GM19463 (cell line): ENCODE data around the gene IRAK1.

Experiments used
- ATAC-seq: cut with Tn5 transposase; IDR thresholded peaks from one replicate; pipeline ENCODE4 v1.9.1; 2021; ENCODE audit warnings: mild to moderate bottlenecking, moderate library complexity; ENCODE audit not compliant: unreplicated experiment

IRAK1 gene

DNA sequence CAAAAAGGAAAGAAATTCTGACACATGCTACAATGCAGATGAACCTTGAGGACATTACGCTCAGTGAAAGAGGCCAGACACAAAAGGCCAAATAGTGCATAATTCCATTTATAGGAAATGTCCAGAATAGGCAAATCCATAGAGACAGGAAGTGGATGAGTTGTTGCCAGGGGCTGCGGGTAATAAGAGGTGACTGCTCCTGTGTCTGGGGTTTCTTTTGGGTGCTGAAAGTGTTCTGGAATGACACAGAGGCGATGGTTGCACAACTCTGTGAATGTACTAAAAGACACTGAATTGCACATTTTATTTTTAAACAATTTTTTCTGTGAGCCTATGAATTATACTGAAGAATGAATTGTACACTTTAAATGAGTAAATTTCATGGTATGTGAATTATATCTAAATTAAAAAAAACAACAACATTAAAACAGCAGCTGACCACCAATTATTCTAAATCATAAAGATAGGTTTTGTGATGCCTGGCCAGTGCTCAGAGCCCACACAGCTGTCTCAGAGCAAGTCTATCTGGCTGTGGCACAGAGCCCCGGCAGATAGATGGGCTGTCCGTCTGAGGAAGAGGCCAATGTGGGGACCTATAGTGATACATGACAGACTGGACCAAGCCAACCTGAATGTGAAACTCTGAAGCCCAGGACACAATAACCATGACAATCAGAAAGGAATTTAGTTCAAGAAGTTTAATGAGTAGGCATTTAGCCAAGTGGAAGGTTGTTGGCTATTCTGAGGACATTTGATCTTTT, 23.5 kb upstream of the IRAK1 start:
- ATAC-seq = no peak

DNA sequence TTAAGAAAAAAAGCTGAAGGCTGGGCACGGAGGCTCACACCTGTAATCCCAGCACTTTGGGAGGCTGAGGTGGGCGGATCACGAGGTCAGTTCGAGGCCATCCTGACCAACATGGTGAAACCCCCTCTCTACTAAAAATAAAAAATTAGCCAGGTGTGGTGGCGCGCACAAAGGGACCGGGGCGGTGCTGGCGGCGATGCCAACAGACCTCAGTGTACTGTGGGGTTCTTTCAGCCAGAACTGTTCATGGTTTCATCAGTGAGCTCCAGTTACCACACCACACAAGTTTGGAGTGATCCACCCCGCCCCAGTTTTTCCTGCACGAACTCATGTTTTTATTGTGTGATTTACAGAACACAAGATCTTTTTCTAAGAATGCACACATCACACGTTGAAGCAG, 21.2 kb upstream of the IRAK1 start:
- no peak for ATAC-seq

DNA sequence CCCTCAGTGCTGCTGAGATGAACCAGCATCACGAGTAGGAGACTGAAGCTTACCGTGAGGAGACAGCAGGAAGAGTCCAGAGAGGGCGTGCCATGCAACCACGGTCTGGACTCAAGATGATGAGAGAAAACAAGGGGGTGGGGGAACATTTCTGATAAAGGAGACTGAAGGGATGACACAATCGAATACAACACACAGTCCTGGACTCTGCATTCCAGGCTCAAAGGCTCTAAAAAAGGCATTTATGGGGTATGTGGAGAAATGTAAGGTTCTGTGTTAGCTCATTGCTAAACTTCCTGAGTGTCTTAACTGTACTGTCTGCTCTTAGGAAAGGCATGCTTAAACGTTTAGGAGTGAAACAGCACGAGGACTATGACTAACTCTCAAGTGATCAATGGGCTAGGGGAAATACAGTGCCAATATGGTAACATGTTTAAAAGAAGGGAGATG, 20.6 kb upstream of the IRAK1 start:
- no peak for ATAC-seq

DNA sequence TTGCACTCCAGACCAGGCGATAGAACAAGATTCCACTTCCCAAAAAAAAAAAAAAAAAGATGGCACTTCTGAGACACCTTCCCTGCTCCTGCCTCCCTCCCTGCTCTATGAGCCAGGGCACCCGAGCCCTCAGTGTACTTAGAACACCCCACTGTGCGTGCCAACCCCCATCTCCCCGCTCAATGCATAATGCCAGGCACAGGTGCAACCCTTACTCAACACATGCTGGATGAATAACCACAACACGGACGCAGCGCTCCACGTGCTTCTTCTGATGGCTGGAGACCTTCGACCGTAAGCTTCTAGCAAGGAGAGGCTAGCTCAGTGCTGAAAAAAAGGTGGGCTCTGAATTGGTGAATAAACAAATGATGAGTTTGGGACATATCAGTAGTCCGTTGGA, 19.9 kb upstream of the IRAK1 start:
- no peak for ATAC-seq

DNA sequence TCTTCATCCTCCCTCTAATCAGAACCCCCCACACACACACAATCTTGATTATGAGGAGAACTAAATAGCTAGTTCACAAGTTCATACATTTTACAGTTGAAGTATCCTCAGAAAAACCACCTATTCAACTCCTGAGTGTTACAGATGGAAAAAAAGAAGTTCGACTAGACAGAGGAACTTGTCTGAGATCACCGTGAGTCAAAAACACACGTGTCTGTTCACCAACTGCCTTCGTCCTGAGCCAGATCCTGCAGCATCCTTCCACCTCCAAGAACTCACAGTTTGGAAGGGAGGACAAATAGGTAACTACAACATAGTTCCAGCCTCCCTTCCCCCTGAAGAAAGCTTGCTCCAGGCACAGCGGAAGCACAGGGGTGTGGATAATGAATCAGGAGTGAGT, 19.0 kb upstream of the IRAK1 start:
- ATAC-seq = no peak

DNA sequence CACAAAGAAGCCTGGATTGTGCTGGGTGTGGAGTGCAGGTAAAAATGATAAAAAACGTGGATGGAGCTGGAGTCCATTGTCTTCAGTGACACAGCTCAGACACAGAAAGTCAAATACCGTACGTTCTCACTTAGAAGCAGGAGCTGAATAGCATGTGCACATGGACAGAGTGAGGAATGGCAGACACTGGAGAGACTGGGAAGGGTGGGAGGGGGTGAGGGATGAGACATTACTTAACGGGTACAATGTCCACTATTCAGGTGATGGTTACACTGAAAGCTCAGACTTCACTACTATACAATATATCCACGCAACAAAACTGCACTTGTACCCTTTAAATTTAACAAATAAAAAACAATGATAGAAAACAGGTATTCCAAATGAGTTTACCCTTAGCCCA, 18.1 kb upstream of the IRAK1 start:
- no peak for ATAC-seq

DNA sequence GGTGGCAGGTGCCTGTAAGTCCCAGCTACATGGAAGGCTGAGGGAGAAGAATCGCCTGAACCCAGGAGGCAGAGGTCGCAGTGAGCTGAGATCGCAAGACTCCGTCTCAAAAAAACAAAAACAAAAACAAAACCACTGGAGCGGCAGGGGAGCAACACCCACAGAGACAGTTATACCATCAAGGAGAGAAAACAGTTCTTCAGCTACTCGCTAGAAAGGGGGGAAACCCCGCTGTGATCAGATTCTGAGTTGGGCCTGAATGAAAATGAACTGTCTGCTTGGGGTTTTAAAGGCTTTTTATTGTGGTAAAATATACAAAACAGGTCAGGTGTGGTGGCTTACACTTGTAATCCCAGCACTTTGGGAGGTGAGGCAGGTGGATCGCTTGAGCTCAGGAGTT, 16.8 kb upstream of the IRAK1 start:
- no peak for ATAC-seq

DNA sequence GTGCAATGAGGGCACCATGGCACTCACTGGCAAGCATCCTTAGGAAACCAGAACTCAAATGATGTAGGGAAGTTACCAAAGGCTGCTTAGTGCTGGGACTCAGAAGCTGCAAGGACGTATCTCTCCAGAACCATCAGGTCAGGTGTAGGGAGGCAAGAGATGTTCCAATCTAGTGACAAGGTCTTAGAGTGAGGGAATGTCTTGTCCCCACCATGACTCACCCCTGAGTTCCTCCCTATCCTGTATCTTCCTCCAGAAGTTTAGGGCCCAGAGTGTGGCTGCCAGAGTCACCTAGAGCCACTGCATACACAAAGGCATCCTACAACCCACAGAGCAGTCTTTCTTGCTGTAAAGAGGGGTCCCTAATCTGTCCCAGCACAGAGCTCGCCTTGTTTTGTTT, 14.1 kb upstream of the IRAK1 start:
- no peak for ATAC-seq

DNA sequence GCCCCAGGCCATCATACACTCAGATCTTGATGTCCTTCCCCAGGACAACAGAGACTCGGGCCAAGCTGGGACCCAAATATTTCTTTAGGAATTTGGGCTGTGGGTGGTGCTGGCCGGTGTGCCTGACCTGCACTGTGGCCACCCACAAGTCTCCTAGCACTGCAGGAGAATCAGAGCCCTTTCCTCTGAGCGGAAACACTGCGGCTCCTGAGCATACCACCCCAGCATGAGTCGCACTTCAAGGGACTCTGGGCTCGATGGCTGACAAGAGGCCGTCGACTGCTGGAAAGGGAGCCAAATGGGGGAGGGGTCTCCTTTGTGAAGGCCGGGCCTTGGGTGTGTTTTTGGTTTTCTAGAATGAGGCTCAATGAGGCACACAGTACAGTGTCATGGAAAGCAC, 13.0 kb upstream of the IRAK1 start:
- ATAC-seq = no peak

DNA sequence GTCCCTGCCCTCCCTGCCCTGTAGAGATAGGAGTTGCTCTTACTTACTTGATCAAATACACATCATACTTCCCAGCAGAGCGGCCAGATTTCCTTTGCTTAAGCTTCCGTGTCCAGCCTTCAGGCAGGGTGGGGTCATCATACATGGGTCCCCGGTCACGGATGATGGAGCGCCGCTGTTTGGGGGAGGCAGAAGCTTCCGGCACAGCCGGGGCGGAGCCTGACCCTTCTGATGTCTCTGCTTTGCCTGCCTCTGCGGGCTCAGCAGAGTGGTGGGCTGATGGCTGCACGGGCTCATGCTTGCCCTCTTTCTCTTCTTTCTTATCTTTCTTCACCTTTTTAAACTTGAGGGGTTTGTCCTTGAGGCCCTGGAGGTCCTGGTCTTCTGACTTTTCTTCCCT, 12.5 kb upstream of the IRAK1 start:
- no peak for ATAC-seq

DNA sequence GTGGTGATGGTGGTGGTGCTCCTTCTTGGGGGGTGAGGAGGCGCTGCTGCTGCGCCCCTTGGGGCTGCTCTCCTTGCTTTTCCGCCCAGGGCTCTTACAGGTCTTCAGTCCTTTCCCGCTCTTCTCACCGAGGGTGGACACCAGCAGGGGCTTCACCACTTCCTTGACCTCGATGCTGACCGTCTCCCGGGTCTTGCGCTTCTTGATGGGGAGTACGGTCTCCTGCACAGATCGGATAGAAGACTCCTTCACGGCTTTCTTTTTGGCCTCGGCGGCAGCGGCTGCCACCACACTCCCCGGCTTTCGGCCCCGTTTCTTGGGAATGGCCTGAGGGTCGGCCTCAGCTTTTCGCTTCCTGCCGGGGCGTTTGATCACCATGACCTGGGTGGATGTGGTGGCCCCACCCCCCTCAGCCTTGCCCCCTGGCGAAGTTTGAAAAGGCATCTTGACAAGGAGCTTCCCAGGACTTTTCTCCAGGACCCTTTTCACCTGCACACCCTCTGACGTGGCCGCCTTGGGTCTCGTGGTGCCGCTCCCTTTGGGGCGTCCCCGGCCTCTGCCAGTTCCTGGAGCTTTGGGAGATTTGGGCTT, 11.1 kb upstream of the IRAK1 start:
- no peak for ATAC-seq

DNA sequence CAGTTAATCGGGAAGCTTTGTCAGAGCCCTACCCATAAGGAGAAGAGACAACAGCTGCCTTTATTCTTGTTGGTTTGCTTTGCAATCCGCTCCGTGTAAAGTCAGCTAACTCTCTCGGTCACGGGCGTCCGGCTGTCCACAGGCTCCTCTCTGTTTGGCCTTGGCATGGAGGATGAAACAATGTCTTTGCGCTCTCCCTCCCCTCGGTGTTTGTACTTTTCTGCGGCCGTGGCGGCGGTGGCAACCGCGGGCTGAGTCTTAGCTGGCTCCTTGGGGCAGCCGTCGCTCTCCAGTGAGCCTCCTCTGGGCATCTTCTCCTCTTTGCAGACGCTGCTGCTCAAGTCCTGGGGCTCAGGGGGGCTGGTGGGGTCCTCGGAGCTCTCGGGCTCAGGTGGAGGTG, 10.6 kb upstream of the IRAK1 start:
- no peak for ATAC-seq

DNA sequence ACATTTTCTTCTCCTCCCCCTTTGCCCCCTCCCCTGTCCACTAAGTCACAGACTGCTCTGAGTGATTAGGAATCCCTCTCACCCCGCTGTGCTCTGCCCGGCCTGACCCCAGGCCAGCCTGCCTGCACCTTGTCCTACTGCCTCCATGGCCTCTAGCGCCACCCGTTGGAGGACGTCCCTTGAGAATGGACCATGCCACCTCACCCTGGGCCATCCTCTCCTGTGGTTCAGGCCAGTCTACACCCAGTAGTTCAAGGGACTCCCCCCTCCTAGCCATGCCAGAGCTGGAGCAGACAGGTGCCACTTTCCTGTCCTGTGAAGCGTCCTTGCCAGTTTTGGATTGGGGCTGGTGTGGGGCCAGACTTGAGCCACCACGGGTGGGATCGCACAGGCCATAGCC, 9.7 kb upstream of the IRAK1 start:
- no peak for ATAC-seq

DNA sequence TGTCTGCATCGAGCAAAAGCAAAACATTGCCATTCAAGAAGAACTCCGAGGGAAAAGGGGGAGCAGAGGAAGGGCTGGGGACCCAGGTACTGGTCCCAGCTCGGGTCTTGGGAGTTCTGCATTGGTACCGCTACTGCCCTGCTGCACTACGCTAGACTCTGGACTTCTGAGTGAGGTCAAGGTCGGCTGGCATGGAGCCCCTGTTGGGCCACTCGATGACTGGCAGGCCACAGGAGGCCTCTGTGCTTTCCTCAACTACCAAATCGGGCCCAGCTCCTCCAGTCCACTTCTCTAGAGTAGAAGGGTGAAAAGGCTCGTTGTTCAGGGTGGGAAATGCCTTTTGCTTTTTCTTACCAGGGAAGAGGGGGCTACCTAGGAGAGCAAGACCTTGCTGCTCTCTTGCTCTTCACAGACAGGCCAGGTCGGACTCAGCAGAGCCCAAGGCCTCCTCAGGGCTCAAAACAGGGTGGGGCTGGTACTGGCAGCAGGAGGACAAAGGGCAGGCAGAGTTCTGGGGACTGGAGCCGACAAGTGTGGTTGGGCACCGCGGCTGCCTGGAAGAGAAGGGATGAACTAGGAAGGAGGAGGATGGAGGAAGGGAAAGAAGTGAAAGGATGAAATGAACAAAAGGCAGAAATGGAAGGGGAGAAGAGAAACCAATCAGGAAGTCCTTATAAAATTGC, 8.9 kb upstream of the IRAK1 start:
- no peak for ATAC-seq

DNA sequence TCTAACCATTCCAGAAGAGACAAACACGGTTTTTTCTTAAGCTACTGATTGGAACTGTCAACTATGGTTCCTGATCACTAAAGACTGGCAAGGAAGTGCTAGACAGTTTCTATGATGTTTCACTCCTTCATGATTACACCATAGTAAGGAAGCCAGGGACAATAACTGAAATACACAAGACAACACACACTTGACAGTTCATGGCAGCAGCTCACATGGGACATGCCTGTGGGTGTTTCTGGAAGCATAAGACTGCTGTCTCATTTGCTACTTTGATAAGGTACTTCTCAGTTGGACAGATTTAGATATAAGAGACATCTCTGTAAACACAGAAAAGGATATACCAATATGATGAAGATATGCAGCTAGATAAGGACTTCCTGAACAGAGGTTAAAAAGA, 8.3 kb upstream of the IRAK1 start:
- no peak for ATAC-seq

DNA sequence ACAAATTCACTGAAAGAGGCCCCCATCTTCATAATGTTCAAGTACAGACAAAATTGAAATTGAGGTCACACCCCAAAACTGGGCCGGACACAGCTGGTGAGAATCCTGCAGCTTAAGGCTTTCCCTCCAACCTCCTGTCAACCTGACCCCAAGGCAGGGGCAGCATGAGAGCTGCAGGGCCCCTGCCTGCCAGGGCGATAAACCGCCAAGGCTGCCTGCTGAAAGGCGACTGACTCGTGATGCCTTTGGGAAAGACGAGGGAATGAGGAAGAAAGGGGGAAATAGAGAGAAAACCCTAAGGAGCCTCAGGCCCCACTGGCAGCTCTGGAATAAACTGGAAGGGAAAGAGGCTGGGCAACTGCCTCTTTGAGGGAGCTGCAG, 7.3 kb upstream of the IRAK1 start:
- ATAC-seq = no peak

DNA sequence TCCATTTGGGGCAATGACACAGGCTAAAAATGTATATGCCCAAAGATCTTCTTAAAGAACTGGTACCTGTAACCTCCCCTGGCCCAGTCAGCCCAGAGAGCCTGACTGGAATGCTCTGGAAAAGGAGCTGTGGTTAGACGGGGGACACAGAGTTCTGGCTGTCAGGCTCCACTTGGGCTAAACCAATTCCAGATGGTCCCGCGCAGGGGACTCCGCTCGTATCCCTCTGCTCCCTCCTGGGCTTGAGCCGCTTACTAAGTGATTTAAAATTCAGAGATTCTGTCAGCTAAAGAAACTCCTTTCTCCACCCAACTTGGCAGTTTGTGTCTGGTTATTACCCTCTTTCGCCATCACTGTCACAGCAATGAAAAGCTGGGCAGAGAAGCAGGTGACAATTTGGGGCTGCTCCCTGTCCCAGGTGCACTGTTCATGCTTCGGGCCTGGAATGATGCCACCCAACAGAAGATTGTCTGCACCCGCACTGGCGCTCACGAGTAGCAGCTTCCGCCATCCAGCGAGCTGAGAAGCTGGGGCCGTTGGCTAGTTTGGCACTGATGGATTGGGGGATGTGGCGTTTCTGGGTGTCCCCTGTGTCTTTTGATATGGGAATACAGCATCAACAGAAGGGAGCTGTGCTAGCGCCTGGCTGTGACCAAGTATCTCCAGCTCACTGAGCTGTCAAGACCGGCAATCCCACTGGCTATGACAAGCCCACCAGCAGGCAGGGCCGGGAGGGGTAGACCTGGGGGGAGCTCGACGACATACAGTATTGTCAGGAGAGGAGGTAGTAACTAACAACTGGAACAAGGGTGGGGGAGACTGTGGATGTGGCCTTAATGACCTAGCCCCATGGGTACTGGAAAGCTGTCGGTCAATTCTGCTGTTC, 6.7 kb upstream of the IRAK1 start:
- ATAC-seq = no peak

DNA sequence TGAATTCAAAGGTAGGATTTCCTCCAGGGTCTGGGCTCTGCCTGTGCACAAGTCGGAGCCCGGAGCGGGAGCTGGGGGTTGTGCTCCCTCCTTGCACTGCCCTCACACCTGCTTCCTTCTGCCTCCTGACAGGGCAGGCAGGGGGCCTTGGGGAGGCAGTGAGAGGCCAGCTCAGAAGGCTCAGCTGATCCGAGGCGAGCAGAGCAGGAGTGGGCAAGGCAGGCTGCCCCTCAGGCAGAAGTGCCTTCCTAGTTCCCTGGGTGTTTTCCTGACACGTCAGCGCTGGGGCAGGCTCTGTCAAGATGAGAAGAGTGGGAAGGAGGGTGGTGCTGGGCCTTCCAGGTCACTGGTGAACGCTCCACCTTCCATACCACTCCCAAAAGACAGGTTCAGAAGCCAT, 5.5 kb upstream of the IRAK1 start:
- no peak for ATAC-seq

DNA sequence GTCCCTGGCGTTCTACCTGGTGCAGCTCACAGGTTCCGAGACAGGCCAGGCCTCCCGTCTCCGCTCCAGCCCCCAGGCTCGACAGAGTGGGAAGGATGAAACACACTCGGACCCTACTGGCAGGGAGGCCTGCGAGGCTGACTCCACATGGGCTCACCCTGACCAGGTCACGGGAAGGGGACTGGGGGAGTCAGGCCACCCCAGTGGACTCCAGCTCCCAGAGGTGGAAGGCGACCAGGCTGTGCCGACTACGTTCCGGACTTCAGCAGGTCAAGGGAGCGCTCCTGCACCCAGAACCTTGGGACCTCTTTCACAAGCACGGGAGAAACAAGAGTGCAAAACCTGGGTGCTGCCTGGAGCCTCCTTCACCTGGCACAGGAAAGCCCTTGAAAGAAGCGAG, 4.6 kb upstream of the IRAK1 start:
- no peak for ATAC-seq

DNA sequence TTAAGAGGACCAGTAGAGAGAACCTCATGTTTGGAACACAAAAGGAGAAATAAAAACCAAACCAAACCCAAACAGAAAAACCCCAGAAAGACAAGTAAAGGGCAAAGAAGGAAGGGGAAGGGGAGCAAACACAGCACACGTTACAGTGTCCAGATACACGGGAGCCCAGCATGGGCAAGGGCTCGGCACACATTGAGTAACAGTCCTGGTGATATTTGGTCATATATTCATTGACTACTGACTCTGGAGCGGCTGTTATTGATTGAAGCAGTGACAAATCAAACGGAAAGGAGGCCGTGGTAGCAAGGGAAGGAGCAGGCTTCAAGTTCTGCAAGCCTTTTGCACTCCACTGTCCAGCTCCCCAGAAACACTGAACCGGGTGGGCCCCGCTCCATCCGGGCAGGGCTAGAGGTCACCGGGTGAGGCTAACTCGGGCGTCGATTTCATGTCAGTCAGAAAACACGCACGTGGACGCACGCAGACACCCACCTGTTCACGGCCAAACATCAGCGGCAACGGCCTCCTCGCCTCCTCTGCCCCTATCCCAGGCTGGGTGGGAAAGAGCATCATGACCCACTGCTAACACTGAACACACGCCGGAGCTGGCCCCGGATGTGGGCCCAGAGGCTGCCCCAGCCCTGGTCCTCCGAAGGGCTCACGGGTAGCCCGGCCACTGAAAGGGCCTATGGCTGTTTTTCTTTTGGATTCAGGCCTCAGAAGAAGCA, 3.7 kb upstream of the IRAK1 start:
- ATAC-seq = no peak

DNA sequence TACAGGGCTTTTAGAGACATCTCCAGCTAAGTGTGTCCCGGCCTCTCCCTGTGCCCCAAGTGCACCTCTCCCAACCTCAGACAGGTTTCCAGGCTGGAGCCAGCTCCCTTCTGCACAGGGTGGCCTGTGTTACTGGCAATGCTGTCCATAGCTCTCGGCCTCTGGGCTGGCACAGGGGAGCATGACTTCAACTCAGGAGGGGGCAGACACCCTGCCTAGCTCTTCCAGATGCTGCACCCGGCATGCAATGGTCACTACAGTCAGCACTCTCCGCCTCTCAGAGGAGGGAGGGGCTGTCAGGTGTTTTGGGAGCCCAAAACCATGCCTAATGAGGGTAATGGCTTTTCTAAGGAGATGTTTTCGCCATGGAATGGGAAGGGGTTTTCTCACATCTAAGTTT, 2.4 kb upstream of the IRAK1 start:
- ATAC-seq = no peak
